Neural progenitor cell (in vitro differentiated cells): ENCODE results near the gene DLG2. TPM values are rescaled to one million over a fixed set of nuclear protein-coding genes. Genes with fewer than 3 reads are reported as not detected.
A peak's percentile ranks its signal among the peaks of the same experiment; 100 is the strongest.

ENCODE experiments used
- DNase-seq: peaks from one replicate; pipeline ENCODE4 v3.0.0-alpha.2; 2016; ENCODE audit warnings: low spot score
- H2AFZ ChIP-seq: fragments of 200-600 bp; sonication (generic); replicated peaks from 2 replicates; pipeline ENCODE4 v1.6.1; 2016; ENCODE audit warnings: antibody characterized with exemption
- H3F3A ChIP-seq: fragments of 200-600 bp; sonication (generic); 2 replicates; pipeline ENCODE4 v1.6.1; 2016; ENCODE audit warnings: antibody characterized with exemption, low read depth
- H3K27ac ChIP-seq: fragments of 200-600 bp; sonication (generic); 2 replicates; pipeline ENCODE4 v1.5.1; 2016; ENCODE audit warnings: mild to moderate bottlenecking
- H3K27me3 ChIP-seq: fragments of 200-600 bp; sonication (generic); 2 replicates; pipeline ENCODE4 v1.6.1; 2016; ENCODE audit warnings: mild to moderate bottlenecking, moderate library complexity
- H3K36me3 ChIP-seq: fragments of 200-600 bp; sonication (generic); 2 replicates; pipeline ENCODE4 v1.5.1; 2016
- H3K4me1 ChIP-seq: fragments of 200-600 bp; sonication (generic); 2 replicates; pipeline ENCODE4 v1.6.1; 2016; ENCODE audit warnings: mixed run types
- H3K4me2 ChIP-seq: fragments of 200-600 bp; sonication (generic); 2 replicates; pipeline ENCODE4 v1.6.1; 2016
- H3K4me3 ChIP-seq: fragments of 200-600 bp; sonication (generic); 2 replicates; pipeline ENCODE4 v1.5.1; 2016
- H3K79me2 ChIP-seq: fragments of 200-600 bp; sonication (generic); 2 replicates; pipeline ENCODE4 v1.6.1; 2016; ENCODE audit warnings: low read depth
- H3K9ac ChIP-seq: fragments of 200-600 bp; sonication (generic); 2 replicates; pipeline ENCODE4 v1.6.1; 2016
- H3K9me3 ChIP-seq: fragments of 200-600 bp; sonication (generic); 2 replicates; pipeline ENCODE4 v1.5.1; 2016; ENCODE audit warnings: low read depth
- H4K20me1 ChIP-seq: fragments of 200-600 bp; sonication (generic); 2 replicates; pipeline ENCODE4 v1.6.1; 2016; ENCODE audit warnings: low read depth
- H3K27ac Mint-ChIP-seq: 3 replicates; pipeline ENCODE4 v1.8.0; 2021; ENCODE audit warnings: mixed read lengths
- H3K27me3 Mint-ChIP-seq: 2 replicates; pipeline ENCODE4 v1.8.0; 2022; ENCODE audit warnings: low read depth, mild to moderate bottlenecking, inconsistent platforms, moderate library complexity, mixed read lengths; ENCODE audit not compliant: insufficient read depth
- H3K36me3 Mint-ChIP-seq: 3 replicates; pipeline ENCODE4 v1.8.0; 2021; ENCODE audit warnings: mixed read lengths
- H3K4me1 Mint-ChIP-seq: 3 replicates; pipeline ENCODE4 v1.8.0; 2021; ENCODE audit warnings: mixed read lengths
- H3K4me3 Mint-ChIP-seq: 3 replicates; pipeline ENCODE4 v1.8.0; 2021; ENCODE audit warnings: mild to moderate bottlenecking, moderate library complexity, mixed read lengths
- H3K9me3 Mint-ChIP-seq: 3 replicates; pipeline ENCODE4 v1.8.0; 2020; ENCODE audit warnings: mixed read lengths
- EZH2 ChIP-seq: fragments of 200-600 bp; sonication (generic); IDR thresholded peaks from 2 replicates; pipeline ENCODE4 v1.6.1; 2017; ENCODE audit warnings: antibody characterized with exemption, mild to moderate bottlenecking, moderate library complexity
- EZH2phosphoT487 ChIP-seq: fragments of 200-600 bp; sonication (generic); IDR thresholded peaks from 2 replicates; pipeline ENCODE4 v1.6.1; 2017; ENCODE audit warnings: antibody characterized with exemption
- total RNA-seq: library from RNA; depleted of rRNA; stranded (reverse); fragments of >200 nt; gene quantifications from 2 replicates; pipeline ENCODE4 v1.2.3, GENCODE V29; 2015; ENCODE audit warnings: low replicate concordance
- TF ChIP-seq, protein P1 (sequence below): fragments of 200-600 bp; sonication (generic); IDR thresholded peaks from 2 replicates; pipeline ENCODE4 v1.5.1; 2017; ENCODE audit warnings: antibody characterized with exemption, mild to moderate bottlenecking

DLG2 gene
- total RNA-seq, 1 donor from 2014 or later, result 7.5 TPM

DNA sequence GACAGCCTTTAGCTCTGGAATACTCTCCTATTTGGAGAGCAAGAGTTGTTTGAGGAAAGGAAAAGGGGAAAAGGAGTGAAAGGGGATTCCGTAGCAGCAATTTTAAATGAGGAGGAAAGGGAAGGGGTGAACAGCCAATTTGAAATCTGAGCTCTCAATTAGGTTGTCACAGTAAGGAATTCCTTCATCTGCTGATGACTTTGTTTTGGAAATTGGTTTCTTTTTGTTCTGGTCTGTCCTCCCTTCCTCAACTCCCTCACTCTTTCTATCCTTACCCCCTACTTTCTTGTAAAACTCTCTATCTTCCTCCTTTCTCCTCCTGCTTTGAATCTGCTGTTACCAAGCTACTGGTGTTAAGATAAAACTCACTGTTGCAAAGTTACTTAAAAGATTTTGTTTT lies 1155.6 kb downstream of the DLG2 start:
- peak; percentile 21 for DNase-seq

DNA sequence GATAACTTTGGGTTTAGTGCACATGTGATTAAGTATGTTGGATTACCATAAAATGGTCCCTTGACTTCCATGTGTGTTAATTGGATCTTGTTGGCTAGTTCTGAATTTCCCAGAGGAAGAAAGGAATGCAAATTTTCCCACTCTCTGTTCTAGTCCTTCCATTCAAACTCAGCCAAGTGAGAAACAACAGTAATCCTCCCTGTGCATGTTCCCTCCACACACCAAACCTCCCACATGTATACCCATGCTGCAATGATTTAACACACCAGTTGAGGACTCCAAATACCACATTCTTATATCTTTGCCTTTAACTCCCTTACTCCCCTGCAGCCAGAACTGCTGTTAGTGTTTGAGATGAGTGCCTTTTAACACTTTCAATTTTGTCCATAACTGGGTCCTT lies 1158.9 kb downstream of the DLG2 start:
- H3K9me3 ChIP-seq, result no peaks in the 10 kb centered on the region
- peaks cover 2% of the 10 kb centered on the region for H3K27me3 Mint-ChIP-seq
- peaks cover 40% of the 10 kb centered on the region for H3K4me1 ChIP-seq
- peak; percentile 77 for DNase-seq
- TF ChIP-seq EZH2 (no peak), EZH2phosphoT487 (no peak)
- TF ChIP-seq, protein P1, sequence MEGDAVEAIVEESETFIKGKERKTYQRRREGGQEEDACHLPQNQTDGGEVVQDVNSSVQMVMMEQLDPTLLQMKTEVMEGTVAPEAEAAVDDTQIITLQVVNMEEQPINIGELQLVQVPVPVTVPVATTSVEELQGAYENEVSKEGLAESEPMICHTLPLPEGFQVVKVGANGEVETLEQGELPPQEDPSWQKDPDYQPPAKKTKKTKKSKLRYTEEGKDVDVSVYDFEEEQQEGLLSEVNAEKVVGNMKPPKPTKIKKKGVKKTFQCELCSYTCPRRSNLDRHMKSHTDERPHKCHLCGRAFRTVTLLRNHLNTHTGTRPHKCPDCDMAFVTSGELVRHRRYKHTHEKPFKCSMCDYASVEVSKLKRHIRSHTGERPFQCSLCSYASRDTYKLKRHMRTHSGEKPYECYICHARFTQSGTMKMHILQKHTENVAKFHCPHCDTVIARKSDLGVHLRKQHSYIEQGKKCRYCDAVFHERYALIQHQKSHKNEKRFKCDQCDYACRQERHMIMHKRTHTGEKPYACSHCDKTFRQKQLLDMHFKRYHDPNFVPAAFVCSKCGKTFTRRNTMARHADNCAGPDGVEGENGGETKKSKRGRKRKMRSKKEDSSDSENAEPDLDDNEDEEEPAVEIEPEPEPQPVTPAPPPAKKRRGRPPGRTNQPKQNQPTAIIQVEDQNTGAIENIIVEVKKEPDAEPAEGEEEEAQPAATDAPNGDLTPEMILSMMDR, result no peak
- no peaks in the 10 kb centered on the region for H3K27me3 ChIP-seq
- H3K79me2 ChIP-seq, result no peaks in the 10 kb centered on the region
- peak overlapping the region; percentile 30 for H3K27ac ChIP-seq
- no peak overlapping the region for H3K27ac Mint-ChIP-seq
- no peaks in the 10 kb centered on the region for H4K20me1 ChIP-seq
- H3K4me2 ChIP-seq, result peak overlapping the region; percentile 33
- no peaks in the 10 kb centered on the region for H3K9me3 Mint-ChIP-seq
- no peaks in the 10 kb centered on the region for H3K36me3 ChIP-seq
- H3K9ac ChIP-seq, result no peak overlapping the region
- H3F3A ChIP-seq, result peaks cover 33% of the 10 kb centered on the region
- H3K4me1 Mint-ChIP-seq, result peaks cover 23% of the 10 kb centered on the region
- H3K4me3 Mint-ChIP-seq, result peak overlapping the region; percentile 6
- H2AFZ ChIP-seq, result no peak overlapping the region
- no peaks in the 10 kb centered on the region for H3K36me3 Mint-ChIP-seq
- H3K4me3 ChIP-seq, result no peak overlapping the region

More for the DNA sequence above, 1155.6 kb downstream of the DLG2 start:
- Mint-ChIP-seq H3K27ac (no peak overlapping the region), H3K36me3 (no peaks in the 10 kb centered on the region), H3K9me3 (no peaks in the 10 kb centered on the region), H3K27me3 (no peaks in the 10 kb centered on the region), H3K4me1 (peaks cover 20% of the 10 kb centered on the region), H3K4me3 (no peak overlapping the region)
- Histone ChIP-seq H2AFZ (peak overlapping the region; percentile 85), H3K27me3 (no peaks in the 10 kb centered on the region), H3K36me3 (no peaks in the 10 kb centered on the region), H4K20me1 (no peaks in the 10 kb centered on the region), H3K4me3 (no peak overlapping the region), H3K9me3 (no peaks in the 10 kb centered on the region), H3K4me2 (peak overlapping the region; percentile 67), H3K4me1 (peaks cover 42% of the 10 kb centered on the region), H3K9ac (no peak overlapping the region), H3K27ac (peak overlapping the region; percentile 97), H3K79me2 (no peaks in the 10 kb centered on the region), H3F3A (peaks cover 36% of the 10 kb centered on the region)
- TF ChIP-seq, protein P1, result no peak

DNA sequence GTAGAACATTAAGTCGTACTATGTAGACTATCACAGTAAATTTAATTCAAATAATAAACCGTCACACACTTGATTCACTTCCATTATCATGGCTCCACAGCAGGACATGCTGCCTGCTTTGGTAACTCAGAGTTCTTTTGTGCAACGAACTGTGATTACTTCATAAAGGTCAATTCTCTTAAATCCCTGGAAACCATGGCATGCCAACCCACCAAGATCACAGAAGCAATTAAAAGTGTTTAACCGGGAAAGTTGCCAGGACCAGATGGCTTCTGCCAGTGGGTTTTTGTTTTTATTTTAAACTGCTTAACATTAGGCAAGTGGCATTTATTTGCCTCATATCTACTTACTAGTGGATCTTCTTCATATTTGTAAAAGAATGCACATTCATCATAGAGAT lies 1162.1 kb downstream of the DLG2 start:
- no peak for TF ChIP-seq EZH2
- TF ChIP-seq, protein P1, result no peak
- TF ChIP-seq EZH2phosphoT487, result no peak
- H3K4me1 ChIP-seq, result peaks cover 23% of the 10 kb centered on the region
- H3K36me3 ChIP-seq, result no peaks in the 10 kb centered on the region
- Mint-ChIP-seq H3K36me3 (no peaks in the 10 kb centered on the region), H3K4me1 (peaks cover 20% of the 10 kb centered on the region), H3K4me3 (no peak overlapping the region), H3K27ac (no peak overlapping the region), H3K9me3 (no peaks in the 10 kb centered on the region), H3K27me3 (peaks cover 2% of the 10 kb centered on the region)
- no peak overlapping the region for H3K27ac ChIP-seq
- no peak overlapping the region for H3K9ac ChIP-seq
- no peak for DNase-seq
- H3F3A ChIP-seq, result peaks cover 8% of the 10 kb centered on the region
- no peaks in the 10 kb centered on the region for H3K9me3 ChIP-seq
- H4K20me1 ChIP-seq, result no peaks in the 10 kb centered on the region
- no peak overlapping the region for H2AFZ ChIP-seq
- no peak overlapping the region for H3K4me3 ChIP-seq
- no peaks in the 10 kb centered on the region for H3K27me3 ChIP-seq
- no peaks in the 10 kb centered on the region for H3K79me2 ChIP-seq
- no peak overlapping the region for H3K4me2 ChIP-seq
